Ascending aorta (tissue), 2 donors: ENCODE results near the gene ZBTB21. TPM values are rescaled to one million over a fixed set of nuclear protein-coding genes. Genes with fewer than 3 reads are reported as not detected.

Experiments used
- DNase-seq, 2 donors: peaks; one replicate each; pipeline ENCODE4 v3.0.0-alpha.2; 2019; ENCODE audit warnings: low spot score in 2 of 2
- H3K27ac ChIP-seq, 2 donors: fragments of 200-600 bp; sonication (generic); one replicate each; pipeline ENCODE4 v1.5.1; 2016 to 2017; ENCODE audit warnings: mild to moderate bottlenecking in 1 of 2
- H3K27me3 ChIP-seq: fragments of 200-600 bp; sonication (generic); one replicate; pipeline ENCODE4 v1.5.1; 2017
- H3K36me3 ChIP-seq, 2 donors: fragments of 200-600 bp; sonication (generic); one replicate each; pipeline ENCODE4 v1.5.1; 2016
- H3K4me1 ChIP-seq, 2 donors: fragments of 200-600 bp; sonication (generic); one replicate each; pipeline ENCODE4 v1.5.1; 2016 to 2017; ENCODE audit warnings: mild to moderate bottlenecking in 1 of 2
- H3K4me3 ChIP-seq, 2 donors: fragments of 200-600 bp; sonication (generic); one replicate each; pipeline ENCODE4 v1.5.1; 2016 to 2017; ENCODE audit warnings: mild to moderate bottlenecking in 1 of 2
- H3K9me3 ChIP-seq, 2 donors: fragments of 200-600 bp; sonication (generic); one replicate each; pipeline ENCODE4 v1.5.1; 2016
- CTCF ChIP-seq, 3 experiments: fragments of 200-600 bp in 2 of 3; fragments of 450-650 bp in 1 of 3; sonication (generic) in 2 of 3; IDR thresholded peaks; one replicate each; pipeline ENCODE4 v1.5.1; 2016 to 2019; ENCODE audit warnings: antibody characterized with exemption in 3 of 3, mild to moderate bottlenecking in 1 of 3, moderate library complexity in 1 of 3
- intact Hi-C: fragments of 100-400 bp; cut with DNase I; formaldehyde crosslinking; loops from one replicate; pipeline ENCODE4 v1.15.1; 2023
- total RNA-seq: library from RNA; depleted of rRNA; stranded (reverse); fragments of >200 nt; gene quantifications from one replicate; pipeline ENCODE4 v1.1.0, GENCODE V29; 2016

The ZBTB21 gene
- total RNA-seq, 1 donor from 2014 or later, result 11.1 TPM

- H3K4me1 ChIP-seq, result peaks cover 0 to 8% of the 10 kb centered on the region in 2 donors
- peaks cover 23 to 29% of the 10 kb centered on the region in 2 donors for H3K36me3 ChIP-seq
- DNase-seq, result no peak
- H3K27me3 ChIP-seq, result no peaks in the 10 kb centered on the region
- H3K27ac ChIP-seq, result no peak overlapping the region
- no peak for TF ChIP-seq CTCF (IDR thresholded peaks at IDR 0.05)
- H3K9me3 ChIP-seq, result no peaks in the 10 kb centered on the region
- H3K4me3 ChIP-seq, result no peak overlapping the region
- intact Hi-C loops, result no loop called here
These were observed 20.5 kb downstream of the ZBTB21 start for GRCh38 chr21:41989698-41990097.

GRCh38 chr21:41987310-41987709 is 22.9 kb downstream of the ZBTB21 start:
- H3K9me3 ChIP-seq, result no peaks in the 10 kb centered on the region
- intact Hi-C loops, result no loop called here
- H3K27me3 ChIP-seq, result no peaks in the 10 kb centered on the region
- H3K27ac ChIP-seq, result no peak overlapping the region
- TF ChIP-seq CTCF (IDR thresholded peaks at IDR 0.05), result no peak
- DNase-seq, result no peak
- peaks cover 15 to 17% of the 10 kb centered on the region in 2 donors for H3K36me3 ChIP-seq
- H3K4me1 ChIP-seq, result no peaks in the 10 kb centered on the region
- H3K4me3 ChIP-seq, result no peak overlapping the region

GRCh38 chr21:41985662-41986416 is 24.3 kb downstream of the ZBTB21 start:
- no peaks in the 10 kb centered on the region for H3K9me3 ChIP-seq
- no peak overlapping the region for H3K27ac ChIP-seq
- intact Hi-C loops, result no loop called here
- H3K36me3 ChIP-seq, result peaks cover 2% of the 10 kb centered on the region in 2 donors
- no peaks in the 10 kb centered on the region for H3K27me3 ChIP-seq
- no peak for DNase-seq
- H3K4me1 ChIP-seq, result no peaks in the 10 kb centered on the region
- no peak for TF ChIP-seq CTCF (IDR thresholded peaks at IDR 0.05)
- no peak overlapping the region for H3K4me3 ChIP-seq

- no peaks in the 10 kb centered on the region for H3K4me1 ChIP-seq
- no peak for DNase-seq
- H3K36me3 ChIP-seq, result no peaks in the 10 kb centered on the region
- no peak overlapping the region for H3K27ac ChIP-seq
- intact Hi-C loops, result no loop called here
- no peaks in the 10 kb centered on the region for H3K27me3 ChIP-seq
- no peak overlapping the region for H3K4me3 ChIP-seq
- no peak for TF ChIP-seq CTCF (IDR thresholded peaks at IDR 0.05)
- H3K9me3 ChIP-seq, result no peaks in the 10 kb centered on the region
These were observed 26.9 kb downstream of the ZBTB21 start for GRCh38 chr21:41983229-41983628.

- intact Hi-C loops, result no loop called here
- Histone ChIP-seq H3K27me3 (no peaks in the 10 kb centered on the region), H3K27ac (no peak overlapping the region), H3K4me3 (no peak overlapping the region), H3K9me3 (no peaks in the 10 kb centered on the region), H3K4me1 (no peaks in the 10 kb centered on the region), H3K36me3 (no peaks in the 10 kb centered on the region)
- no peak for DNase-seq
- no peak for TF ChIP-seq CTCF (IDR thresholded peaks at IDR 0.05)
These were observed 29.6 kb downstream of the ZBTB21 start for GRCh38 chr21:41980561-41980960.
